AG04450 (cell line): ENCODE data around the gene S100A7A. TPM values are rescaled to one million over a fixed set of nuclear protein-coding genes. Genes with fewer than 3 reads are reported as not detected.

Experiments
- CTCF ChIA-PET: fragments of 300-600, 350-600 bp; formaldehyde crosslinking; extraction: SDS; loops from one replicate; lab custom pipeline; 2022; ENCODE audit warnings: antibody characterized with exemption, inconsistent platforms; lab: Charles Lee
- POLR2A ChIA-PET: fragments of 350-600 bp; formaldehyde crosslinking; extraction: SDS; loops from one replicate; lab custom pipeline; 2021; ENCODE audit warnings: antibody characterized with exemption, inconsistent platforms; lab: Yijun Ruan, JAX
- DNase-seq: peaks from one replicate; pipeline ENCODE4 v3.0.0-alpha.2; 2011; ENCODE audit warnings: low read depth, low spot score
- H3K27ac ChIP-seq: one replicate; pipeline ENCODE4 v1.5.1; 2012; ENCODE audit warnings: low read depth, low read length, control low read depth
- H3K27me3 ChIP-seq: one replicate; pipeline ENCODE4 v1.6.0; 2012; ENCODE audit warnings: low read length; ENCODE audit not compliant: control insufficient read depth, insufficient read depth
- H3K4me3 ChIP-seq: 2 replicates; pipeline ENCODE4 v1.5.1; 2011; ENCODE audit warnings: mild to moderate bottlenecking, low read depth, low read length, control low read depth
- H3K9me3 ChIP-seq: 2 replicates; pipeline ENCODE4 v1.5.1; 2012; ENCODE audit warnings: low read length; ENCODE audit not compliant: control insufficient read depth, insufficient read depth
- CTCF ChIP-seq: IDR thresholded peaks from 2 replicates; pipeline ENCODE4 v1.5.1; 2011; ENCODE audit warnings: low read depth, low read length, control low read depth, inconsistent platforms
- polyA plus RNA-seq: library from polyadenylated mRNA; depleted of rRNA; stranded (reverse); fragments of >200 nt; gene quantifications from 2 replicates; pipeline ENCODE4 v1.2.3, GENCODE V29; 2011

Gene S100A7A
- polyA plus RNA-seq, 1 experiment = not detected

DNA sequence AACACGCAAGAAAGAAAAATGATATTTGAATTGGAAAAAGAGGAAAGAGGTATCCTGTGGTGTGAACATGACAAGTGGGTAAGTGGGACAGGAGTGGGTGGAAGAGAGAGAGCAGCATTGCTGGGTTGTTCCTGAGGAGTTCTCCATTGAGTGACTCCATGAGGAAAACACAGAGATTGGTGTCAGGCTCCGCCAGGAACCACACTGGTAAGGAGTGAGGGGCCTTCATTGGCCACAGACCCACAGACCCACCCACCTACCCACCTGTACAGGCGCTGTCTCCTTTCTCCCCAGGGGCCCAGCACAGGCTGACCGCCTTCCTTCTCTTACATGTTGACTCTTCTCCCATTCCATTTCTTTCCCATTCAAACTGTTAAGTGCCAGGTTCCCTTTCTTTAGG lies 20.9 kb downstream of the S100A7A start:
- no peak overlapping the region for H3K4me3 ChIP-seq
- H3K9me3 ChIP-seq = no peaks in the 10 kb centered on the region
- ChIA-PET POLR2A (no interaction called here), CTCF (no interaction called here)
- peaks cover 5% of the 10 kb centered on the region for H3K27me3 ChIP-seq
- TF ChIP-seq CTCF = no peak
- H3K27ac ChIP-seq = no peak overlapping the region
- DNase-seq = no peak

- Histone ChIP-seq H3K27me3 (peaks cover 5% of the 10 kb centered on the region), H3K4me3 (no peak overlapping the region), H3K27ac (no peak overlapping the region), H3K9me3 (no peaks in the 10 kb centered on the region)
- ChIA-PET CTCF (interaction anchor here (1.0 kb wide), 1 partner anchor 27 kb away, joined by 5 read pairs; no protein-coding TSS in a partner anchor), POLR2A (no interaction called here)
- TF ChIP-seq CTCF = no peak
- DNase-seq = no peak
Measured at GRCh38 chr1:153438599-153438998, 22.3 kb downstream of the S100A7A start.

DNA sequence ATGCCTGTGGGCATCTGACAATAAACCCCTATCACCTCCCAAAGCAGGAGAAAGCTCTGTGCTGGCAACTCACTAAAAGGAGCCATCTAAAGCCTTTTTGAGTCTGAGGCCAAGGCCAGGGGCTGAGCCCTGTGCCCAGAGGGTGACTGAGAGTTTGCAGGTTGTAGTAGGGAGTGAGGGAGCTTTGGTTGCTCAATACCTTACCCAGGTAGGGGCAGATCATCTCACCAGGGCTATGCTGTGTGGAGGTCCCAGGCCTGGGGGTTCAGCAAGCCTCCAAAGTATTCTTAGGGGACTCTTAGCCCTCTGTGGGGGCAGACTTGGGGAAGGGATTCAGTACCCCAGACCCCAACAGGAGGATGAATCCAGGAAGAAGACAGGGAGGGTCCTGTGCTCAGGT lies 23.0 kb downstream of the S100A7A start:
- Histone ChIP-seq H3K9me3 (no peaks in the 10 kb centered on the region), H3K4me3 (no peak overlapping the region), H3K27me3 (peaks cover 5% of the 10 kb centered on the region), H3K27ac (no peak overlapping the region)
- ChIA-PET POLR2A (no interaction called here), CTCF (no interaction called here)
- DNase-seq = no peak
- no peak for TF ChIP-seq CTCF

- Histone ChIP-seq H3K27me3 (peaks cover 5% of the 10 kb centered on the region), H3K27ac (no peak overlapping the region), H3K9me3 (no peaks in the 10 kb centered on the region), H3K4me3 (no peak overlapping the region)
- no peak for TF ChIP-seq CTCF
- ChIA-PET CTCF (interaction anchor here (1.6 kb wide), 1 partner anchor 24 kb away, joined by 4 read pairs; no protein-coding TSS in a partner anchor), POLR2A (no interaction called here)
- DNase-seq = no peak
Measured at GRCh38 chr1:153441238-153441755, 25.0 kb downstream of the S100A7A start.

DNA sequence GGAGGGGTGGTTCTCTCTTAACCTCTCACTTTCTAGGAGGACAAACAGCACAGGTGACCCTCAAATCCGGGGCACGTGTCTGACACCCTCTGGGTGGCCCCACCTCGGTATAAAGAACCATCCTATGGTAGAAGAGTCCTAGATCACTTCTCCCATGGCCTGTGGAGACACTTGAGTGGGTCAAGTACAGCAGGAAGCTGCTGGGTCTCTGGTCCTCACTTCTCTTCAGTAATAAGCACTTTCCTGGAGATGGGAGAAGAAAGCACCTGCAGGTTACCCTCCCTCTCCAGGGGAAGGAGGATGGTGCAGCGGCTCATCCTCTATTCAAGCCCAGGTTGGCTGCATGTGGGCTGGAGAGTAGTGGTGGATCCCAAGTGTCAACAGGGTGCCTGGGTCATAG lies 27.2 kb downstream of the S100A7A start:
- CTCF ChIA-PET = no interaction called here
- H3K27me3 ChIP-seq = peaks cover 2% of the 10 kb centered on the region
- POLR2A ChIA-PET = no interaction called here
- no peak for TF ChIP-seq CTCF
- DNase-seq = no peak
- H3K4me3 ChIP-seq = no peak overlapping the region
- no peaks in the 10 kb centered on the region for H3K9me3 ChIP-seq
- no peak overlapping the region for H3K27ac ChIP-seq
